Measurements from ENCODE around the gene HNRNPA3. TPM values are rescaled to one million over a fixed set of nuclear protein-coding genes. Genes with fewer than 3 reads are reported as not detected.
A peak's percentile ranks its signal among the peaks of the same experiment; 100 is the strongest.
"Not testable (repeated sequence)": the region's sequence is repeated elsewhere in the genome, so short reads cannot be mapped to it uniquely, and the experiment has no call there.

HNRNPA3 gene
- total RNA-seq, 1 experiment from 2014 or later, result 234 TPM

DNA sequence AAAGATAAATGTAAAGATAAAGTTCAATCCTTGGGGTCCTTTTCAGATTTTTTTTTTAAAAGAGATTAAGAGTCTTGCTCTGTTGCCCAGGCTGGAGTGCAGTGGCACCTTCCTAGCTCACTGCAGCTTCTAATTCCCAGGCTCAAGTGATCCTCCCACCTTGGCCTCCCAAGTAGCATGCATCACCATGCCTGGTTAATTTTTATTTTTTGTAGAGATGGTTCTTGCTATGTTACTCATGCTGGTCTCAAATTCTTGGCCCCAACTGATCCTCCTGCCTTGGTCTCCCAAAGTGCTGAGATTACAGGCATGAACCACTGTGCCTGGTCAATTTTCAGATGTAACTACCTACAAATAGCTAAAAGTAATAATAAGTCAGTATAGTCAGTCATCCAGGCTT lies 30.9 kb downstream of the HNRNPA3 start:
- Mint-ChIP-seq H3K9me3 (ENCODE audit: low read depth, unreplicated experiment) (no peaks in the 10 kb centered on the region), H3K27me3 (ENCODE audit: unreplicated experiment) (no peaks in the 10 kb centered on the region), H3K4me1 (ENCODE audit: low read depth, unreplicated experiment) (peaks cover 68% of the 10 kb centered on the region), H3K4me3 (ENCODE audit: low read depth, unreplicated experiment) (peak overlapping the region; percentile 70), H3K36me3 (ENCODE audit: insufficient read depth, unreplicated experiment) (peaks cover 87% of the 10 kb centered on the region), H3K27ac (ENCODE audit: unreplicated experiment) (peak overlapping the region; percentile 99)
- CTCF ChIA-PET, result no interaction called here
- DNase-seq, result no peak
- BruUV-seq (replicated peaks), result no TSS peak
- TF ChIP-seq, protein P1, sequence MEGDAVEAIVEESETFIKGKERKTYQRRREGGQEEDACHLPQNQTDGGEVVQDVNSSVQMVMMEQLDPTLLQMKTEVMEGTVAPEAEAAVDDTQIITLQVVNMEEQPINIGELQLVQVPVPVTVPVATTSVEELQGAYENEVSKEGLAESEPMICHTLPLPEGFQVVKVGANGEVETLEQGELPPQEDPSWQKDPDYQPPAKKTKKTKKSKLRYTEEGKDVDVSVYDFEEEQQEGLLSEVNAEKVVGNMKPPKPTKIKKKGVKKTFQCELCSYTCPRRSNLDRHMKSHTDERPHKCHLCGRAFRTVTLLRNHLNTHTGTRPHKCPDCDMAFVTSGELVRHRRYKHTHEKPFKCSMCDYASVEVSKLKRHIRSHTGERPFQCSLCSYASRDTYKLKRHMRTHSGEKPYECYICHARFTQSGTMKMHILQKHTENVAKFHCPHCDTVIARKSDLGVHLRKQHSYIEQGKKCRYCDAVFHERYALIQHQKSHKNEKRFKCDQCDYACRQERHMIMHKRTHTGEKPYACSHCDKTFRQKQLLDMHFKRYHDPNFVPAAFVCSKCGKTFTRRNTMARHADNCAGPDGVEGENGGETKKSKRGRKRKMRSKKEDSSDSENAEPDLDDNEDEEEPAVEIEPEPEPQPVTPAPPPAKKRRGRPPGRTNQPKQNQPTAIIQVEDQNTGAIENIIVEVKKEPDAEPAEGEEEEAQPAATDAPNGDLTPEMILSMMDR (IDR thresholded peaks at IDR 0.05; ENCODE audit: unreplicated experiment), result no peak
- intact Hi-C loops (cut with micrococcal nuclease; ENCODE audit: unreplicated experiment), result loop anchor here (5.0 kb wide), 2 partner anchors 54 to 154 kb away; no protein-coding TSS in a partner anchor

DNA sequence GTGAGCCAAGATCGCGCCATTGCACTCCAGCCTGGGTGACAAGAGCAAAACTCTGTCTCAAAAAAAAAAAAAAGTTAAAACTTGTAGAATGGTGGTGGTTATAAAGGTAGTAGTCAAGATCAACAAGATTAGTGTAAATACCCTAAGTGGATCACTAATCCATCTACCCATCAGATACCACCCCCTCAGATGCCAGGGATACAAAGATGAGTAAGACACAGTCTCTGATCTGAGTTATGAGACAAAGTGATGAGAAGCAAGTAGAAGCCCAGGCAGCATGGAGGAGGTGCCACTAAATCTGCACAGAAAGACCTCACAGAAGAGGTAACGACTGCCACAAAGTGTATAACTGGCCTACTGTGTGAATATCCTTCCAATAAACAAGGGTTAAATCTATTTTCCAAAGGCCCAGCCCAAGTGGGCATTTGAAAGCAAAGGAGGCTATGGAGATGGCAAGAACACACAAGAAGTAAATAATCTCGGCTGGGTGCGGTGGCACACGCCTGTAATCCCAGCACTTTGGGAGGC lies 31.7 kb downstream of the HNRNPA3 start:
- Mint-ChIP-seq H3K4me1 (ENCODE audit: low read depth, unreplicated experiment) (peaks cover 65% of the 10 kb centered on the region), H3K4me3 (ENCODE audit: low read depth, unreplicated experiment) (peak overlapping the region; percentile 56), H3K36me3 (ENCODE audit: insufficient read depth, unreplicated experiment) (peaks cover 87% of the 10 kb centered on the region), H3K27me3 (ENCODE audit: unreplicated experiment) (no peaks in the 10 kb centered on the region), H3K27ac (ENCODE audit: unreplicated experiment) (peak overlapping the region; percentile 94), H3K9me3 (ENCODE audit: low read depth, unreplicated experiment) (no peaks in the 10 kb centered on the region)
- TF ChIP-seq, protein P1 (IDR thresholded peaks at IDR 0.05; ENCODE audit: unreplicated experiment), result no peak
- BruUV-seq (replicated peaks), result no TSS peak
- intact Hi-C loops (cut with micrococcal nuclease; ENCODE audit: unreplicated experiment), result loop anchor here (5.0 kb wide), 2 partner anchors 53 to 153 kb away; no protein-coding TSS in a partner anchor
- no peak for DNase-seq
- CTCF ChIA-PET, result interaction anchor here (0.7 to 1.6 kb wide), 3 partner anchors 10 to 71 kb away, joined by 3 to 5 read pairs (median 3); no protein-coding TSS in a partner anchor

DNA sequence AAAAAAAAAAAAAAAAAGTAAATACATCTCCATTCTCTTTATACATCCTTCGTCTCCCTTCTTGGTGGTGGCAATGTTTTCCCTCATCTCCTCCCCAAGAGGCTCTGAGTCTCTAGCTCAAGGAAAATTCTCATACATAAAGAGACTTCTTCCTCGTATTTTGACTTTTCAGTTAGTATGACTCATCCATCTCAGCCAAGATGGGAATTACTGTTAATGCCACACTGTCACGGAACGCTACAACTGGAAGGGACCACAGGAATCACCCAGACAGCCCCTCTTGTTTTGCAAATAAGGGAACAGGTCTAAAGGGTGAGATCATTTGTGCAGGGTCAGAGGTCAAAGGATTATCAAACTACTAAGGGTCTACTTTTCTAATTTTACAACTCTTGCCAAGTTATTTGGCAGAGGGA lies 32.4 kb downstream of the HNRNPA3 start:
- intact Hi-C loops (cut with micrococcal nuclease; ENCODE audit: unreplicated experiment), result loop anchor here (1.0 kb wide), 1 partner anchor 16 kb away; no protein-coding TSS in a partner anchor
- Mint-ChIP-seq H3K27me3 (ENCODE audit: unreplicated experiment) (no peaks in the 10 kb centered on the region), H3K9me3 (ENCODE audit: low read depth, unreplicated experiment) (no peaks in the 10 kb centered on the region), H3K4me3 (ENCODE audit: low read depth, unreplicated experiment) (peak overlapping the region; percentile 56), H3K4me1 (ENCODE audit: low read depth, unreplicated experiment) (peaks cover 61% of the 10 kb centered on the region), H3K27ac (ENCODE audit: unreplicated experiment) (peak overlapping the region; percentile 94), H3K36me3 (ENCODE audit: insufficient read depth, unreplicated experiment) (peaks cover 81% of the 10 kb centered on the region)
- CTCF ChIA-PET, result interaction anchor here (0.7 to 1.6 kb wide), 4 partner anchors 10 to 72 kb away, joined by 3 to 5 read pairs (median 4); no protein-coding TSS in a partner anchor
- TF ChIP-seq, protein P1 (IDR thresholded peaks at IDR 0.05; ENCODE audit: unreplicated experiment), result no peak
- BruUV-seq (replicated peaks), result no TSS peak
- DNase-seq, result peak; percentile 53

DNA sequence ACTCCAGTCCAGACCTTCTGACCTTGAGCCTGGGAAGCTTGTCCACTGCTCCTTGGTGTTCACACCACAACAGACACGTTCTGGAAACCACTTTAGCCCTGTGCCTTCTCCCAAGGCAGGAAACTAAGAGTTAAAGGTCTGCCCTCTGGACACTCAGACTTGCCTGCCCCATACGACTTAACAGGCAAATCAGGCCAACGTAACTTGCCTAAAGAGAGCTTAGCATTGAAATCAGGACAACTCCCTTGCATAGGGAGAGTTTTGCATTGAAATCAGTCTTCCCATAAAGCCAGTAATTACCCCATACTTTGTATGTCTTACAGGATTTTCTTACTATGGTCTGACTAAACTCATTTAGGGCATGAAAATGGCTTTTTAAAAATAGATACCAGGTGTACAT lies 33.4 kb downstream of the HNRNPA3 start:
- BruUV-seq (replicated peaks), result no TSS peak
- Mint-ChIP-seq H3K4me1 (ENCODE audit: low read depth, unreplicated experiment) (peaks cover 65% of the 10 kb centered on the region), H3K27me3 (ENCODE audit: unreplicated experiment) (no peaks in the 10 kb centered on the region), H3K9me3 (ENCODE audit: low read depth, unreplicated experiment) (no peaks in the 10 kb centered on the region), H3K27ac (ENCODE audit: unreplicated experiment) (peak overlapping the region; percentile 94), H3K36me3 (ENCODE audit: insufficient read depth, unreplicated experiment) (peaks cover 84% of the 10 kb centered on the region), H3K4me3 (ENCODE audit: low read depth, unreplicated experiment) (no peak overlapping the region)
- TF ChIP-seq, protein P1 (IDR thresholded peaks at IDR 0.05; ENCODE audit: unreplicated experiment), result no peak
- CTCF ChIA-PET, result interaction anchor here (1.6 kb wide), 1 partner anchor 9 kb away, joined by 5 read pairs; no protein-coding TSS in a partner anchor
- DNase-seq, result no peak
- intact Hi-C loops (cut with micrococcal nuclease; ENCODE audit: unreplicated experiment), result loop anchor here (1.0 kb wide), 1 partner anchor 15 kb away; no protein-coding TSS in a partner anchor

DNA sequence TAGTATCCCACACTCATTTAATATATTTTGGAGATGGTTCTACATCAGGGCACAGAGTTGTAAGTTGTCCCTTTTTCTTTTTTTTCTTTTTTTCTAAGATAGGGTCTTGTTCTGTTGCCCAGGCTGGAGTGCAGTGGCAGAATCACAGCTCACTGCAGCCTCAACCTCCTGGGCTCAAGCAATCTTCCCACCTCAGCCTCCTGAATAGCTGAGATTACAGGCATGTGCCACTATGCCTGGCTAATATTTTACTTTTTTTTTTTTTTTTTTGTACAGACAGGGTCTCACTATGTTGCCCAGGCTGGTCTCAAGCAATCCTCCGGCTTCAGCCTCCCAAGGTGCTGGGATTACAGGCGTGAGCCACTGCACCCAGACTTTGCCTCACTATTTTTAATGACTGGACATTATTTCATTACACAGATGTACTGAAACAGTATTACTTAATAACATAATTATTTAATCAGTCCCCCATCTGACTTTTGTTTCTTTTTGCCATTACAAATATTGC lies 34.0 kb downstream of the HNRNPA3 start:
- H3K27me3 Mint-ChIP-seq (ENCODE audit: unreplicated experiment); DNase-seq; H3K9me3 Mint-ChIP-seq (ENCODE audit: low read depth, unreplicated experiment); BruUV-seq (replicated peaks); CTCF ChIA-PET; intact Hi-C loops (cut with micrococcal nuclease; ENCODE audit: unreplicated experiment); H3K4me3 Mint-ChIP-seq (ENCODE audit: low read depth, unreplicated experiment): not testable (repeated sequence)
- Mint-ChIP-seq H3K27ac (ENCODE audit: unreplicated experiment) (peak overlapping the region; percentile 94), H3K36me3 (ENCODE audit: insufficient read depth, unreplicated experiment) (peaks cover 84% of the 10 kb centered on the region), H3K4me1 (ENCODE audit: low read depth, unreplicated experiment) (peaks cover 65% of the 10 kb centered on the region)

Data from Calu3 (cell line).